ENCODE data around the gene DNMT3A. TPM values are rescaled to one million over a fixed set of nuclear protein-coding genes. Genes with fewer than 3 reads are reported as not detected.

DNMT3A gene
- total and polyA plus RNA-seq, 2 of the 8 experiments (the other 6 are each of a cell fraction or from before 2014, with no cell fraction given) = 33.6 to 178 TPM

DNA sequence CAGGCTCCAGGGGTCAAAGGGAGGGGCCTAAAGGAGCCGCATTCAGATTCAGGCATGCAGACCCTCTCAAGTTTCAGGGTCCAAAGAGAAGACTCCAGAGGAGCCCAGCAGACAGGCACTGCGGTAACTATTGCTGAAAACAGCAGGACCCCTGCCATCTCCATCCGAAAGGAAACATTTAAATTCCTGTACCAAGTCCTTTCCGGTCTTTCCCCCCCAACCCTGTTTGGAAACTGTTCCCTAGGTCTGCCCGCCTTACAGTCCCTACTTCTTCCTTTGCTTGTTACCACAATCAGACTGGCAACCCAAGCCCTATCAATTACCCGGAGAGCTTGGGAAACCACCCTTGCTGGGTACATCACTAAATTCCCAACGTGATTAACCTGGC is 82.0 kb downstream of the DNMT3A start:
- H4K5ac ChIP-seq (ENCODE audit: insufficient read length, low read depth, low read length) = no peak overlapping the region
- ChIA-PET POLR2A (ENCODE audit: partially characterized antibody) (interaction anchor here (1.0 to 5.0 kb wide), 11 partner anchors 8 to 45 kb away, joined by 3 to 37 read pairs (median 12); no protein-coding TSS in a partner anchor), CTCF (ENCODE audit: partially characterized antibody) (interaction anchor here (0.9 to 4.0 kb wide), 10 partner anchors 10 to 80 kb away, joined by 3 to 16 read pairs (median 4); no protein-coding TSS in a partner anchor)
- H3K4ac ChIP-seq (replicated peaks; ENCODE audit: insufficient read length, low read depth, low read length) = no peak overlapping the region
- H3K4me3 ChIP-seq (ENCODE audit: extremely low read depth in 1 of 4, insufficient read depth in 2 of 4, low read depth in 3 of 4, low read length in 4 of 4) = peak overlapping the region in 3 of 4 experiments; percentile 16 to 46 (median 34); a peak in 4 of 8 replicates
- H3K27ac ChIP-seq (ENCODE audit: low read depth, low read length) = peak overlapping the region; percentile 51; the same call in 1 of the 2 replicates
- peak overlapping the region; percentile 100 for H4K91ac ChIP-seq (replicated peaks; ENCODE audit: insufficient read length, low read length)
- peak overlapping the region; percentile 62 to 82 for H3K4me2 ChIP-seq (ENCODE audit: insufficient read depth in 1 of 2, low read depth in 2 of 2, low read length in 2 of 2)
- no peak overlapping the region for H2AFZ ChIP-seq (ENCODE audit: low read length)
- H2BK5ac ChIP-seq (ENCODE audit: low read depth, low read length) = peak overlapping the region; percentile 73; the same call in 1 of the 2 replicates
- no peak overlapping the region for H3K23ac ChIP-seq (ENCODE audit: insufficient read length)
- no peaks in the 10 kb centered on the region for H4K20me1 ChIP-seq (replicated peaks in 1 of 2; ENCODE audit: control insufficient read depth in 1 of 2, insufficient read depth in 2 of 2, low read length in 2 of 2)
- H3K79me2 ChIP-seq (ENCODE audit: control insufficient read depth in 1 of 2, insufficient read depth in 2 of 2, low read length in 2 of 2) = no peaks in the 10 kb centered on the region
- peak; percentile 71 to 93 for DNase-seq (ENCODE audit: low read depth in 1 of 2, low spot score in 2 of 2)
- H3K18ac ChIP-seq (ENCODE audit: extremely low read depth, low read length) = peak overlapping the region; percentile 93
- no peaks in the 10 kb centered on the region for H3K36me3 ChIP-seq (ENCODE audit: control insufficient read depth in 2 of 4, insufficient read depth in 4 of 4, low read length in 3 of 4)
- H4K8ac ChIP-seq (ENCODE audit: extremely low read depth, insufficient read depth, low read length) = no peak overlapping the region
- FAIRE-seq = peak; percentile 93
- no peaks in the 10 kb centered on the region; a peak in 1 of 7 replicates for H3K27me3 ChIP-seq (replicated peaks in 1 of 4; ENCODE audit: control insufficient read depth in 3 of 4, extremely low read depth in 1 of 4, insufficient read depth in 3 of 4, low read length in 3 of 4)
- peaks cover 37 to 52% (median 42%) of the 10 kb centered on the region in 4 experiments for H3K4me1 ChIP-seq (replicated peaks in 1 of 4; ENCODE audit: control insufficient read depth in 3 of 4, insufficient read depth in 4 of 4, low read length in 3 of 4)
- 3% methylated on average over 7 of the region's 7 CpGs; no CpG with 5 or more reads in 1 of the 2 experiments for WGBS, 2 experiments (ENCODE audit: extremely low coverage in 1 of 2, insufficient coverage in 1 of 2, insufficient read length in 1 of 2, insufficient replicate concordance in 2 of 2, low coverage in 1 of 2, low lambda C conversion rate in 2 of 2, missing lambda C conversion rate in 1 of 2)
- peak overlapping the region; percentile 50 for H3K56ac ChIP-seq (replicated peaks; ENCODE audit: insufficient read length, low read depth, low read length)
- H2AK5ac ChIP-seq (ENCODE audit: low read depth, low read length) = peak overlapping the region; percentile 57; the same call in 1 of the 2 replicates
- H2BK12ac ChIP-seq (ENCODE audit: low read depth, low read length) = peak overlapping the region; percentile 50
- H2BK20ac ChIP-seq (ENCODE audit: low read length) = peak overlapping the region; percentile 48; the same call in 1 of the 2 replicates
- 0 out of 2 replicates have a peak, but pooled peaks cover 5% of the 10 kb centered on the region for H3K79me1 ChIP-seq (ENCODE audit: low read depth, low read length)
- peak overlapping the region in 1 of 4 experiments; percentile 42; a peak in 1 of 7 replicates for H3K9ac ChIP-seq (replicated peaks in 1 of 4; ENCODE audit: extremely low read depth in 1 of 4, low read depth in 3 of 4, low read length in 3 of 4)
- H3K23me2 ChIP-seq (ENCODE audit: low read depth, low read length) = no peaks in the 10 kb centered on the region
- no peak overlapping the region for H3K14ac ChIP-seq (ENCODE audit: insufficient read length)
- peak overlapping the region; percentile 74 for H2BK120ac ChIP-seq (replicated peaks; ENCODE audit: low read depth, low read length)
- H3K9me3 ChIP-seq (ENCODE audit: insufficient read depth in 2 of 2, low read depth in 1 of 2, low read length in 1 of 2) = no peaks in the 10 kb centered on the region
- H2BK15ac ChIP-seq (ENCODE audit: low read length) = no peak overlapping the region
- TF ChIP-seq CHD1 (IDR thresholded peaks at IDR 0.05; ENCODE audit: low read depth, low read length) (no peak), YY1 (IDR thresholded peaks at IDR 0.05; ENCODE audit: low read depth, low read length) (no peak), GTF2F1 (IDR thresholded peaks at IDR 0.05; ENCODE audit: borderline replicate concordance, low read depth, low read length) (no peak), KDM5A (IDR thresholded peaks at IDR 0.05; ENCODE audit: low read length) (no peak), JUND (IDR thresholded peaks at IDR 0.05; ENCODE audit: low read length) (no peak), FOSL1 (IDR thresholded peaks at IDR 0.05; ENCODE audit: insufficient read depth, low read depth, low read length) (no peak), SAP30 (IDR thresholded peaks at IDR 0.05; ENCODE audit: insufficient read depth, insufficient replicate concordance, low read length) (no peak), EP300 (IDR thresholded peaks at IDR 0.05; ENCODE audit: borderline replicate concordance in 1 of 2, low read depth in 2 of 2, low read length in 2 of 2) (peak in 1 of 2 experiments; percentile 46; a peak in 1 of 3 replicates), GABPA (IDR thresholded peaks at IDR 0.05; ENCODE audit: borderline replicate concordance, insufficient read depth, low read length) (no peak), ZNF274 (IDR thresholded peaks at IDR 0.05; ENCODE audit: borderline replicate concordance, extremely low read depth, low read length) (no peak), RBBP5 (IDR thresholded peaks at IDR 0.05; ENCODE audit: borderline replicate concordance, low read depth, low read length) (0 out of 2 replicates have a peak, but pooled peaks have one; percentile 44), RAD21 (IDR thresholded peaks at IDR 0.05 in 1 of 2, conservative IDR thresholded peaks at IDR 0.05 in 1 of 2; ENCODE audit: low read depth in 2 of 2, low read length in 2 of 2) (0 out of 4 replicates have a peak, but pooled peaks of 1 of the 2 experiments have one; percentile 0)
